OCI-LY1 (cell line): Measurements from ENCODE around the gene FOXN3.

Experiments
- H2AFZ ChIP-seq: fragments of 200-600 bp; sonication (generic), shearing (Covaris generic); 2 replicates; pipeline ENCODE4 v1.6.0; 2014; ENCODE audit warnings: antibody characterized with exemption, mild to moderate bottlenecking, low read length
- H3F3A ChIP-seq: fragments of 200-600 bp; sonication (generic), shearing (Covaris generic); 2 replicates; pipeline ENCODE4 v1.6.0; 2014; ENCODE audit warnings: mild to moderate bottlenecking, antibody characterized with exemption, low read length, moderate library complexity; ENCODE audit not compliant: insufficient read depth
- H3K27ac ChIP-seq: fragments of 200-600 bp; sonication (generic); 2 replicates; pipeline ENCODE4 v1.5.1; 2014; ENCODE audit warnings: low read length, mixed run types, mild to moderate bottlenecking, low read depth; ENCODE audit not compliant: poor library complexity, severe bottlenecking
- H3K27me3 ChIP-seq: fragments of 200-600 bp; sonication (generic); 2 replicates; pipeline ENCODE4 v1.6.0; 2014; ENCODE audit warnings: antibody characterized with exemption, mild to moderate bottlenecking, low read length, moderate library complexity; ENCODE audit not compliant: insufficient read depth
- H3K36me3 ChIP-seq: fragments of 200-600 bp; sonication (generic); 2 replicates; pipeline ENCODE4 v1.6.1; 2014; ENCODE audit warnings: mild to moderate bottlenecking, antibody characterized with exemption, low read length, moderate library complexity, mixed read lengths; ENCODE audit not compliant: insufficient read depth
- H3K4me1 ChIP-seq: fragments of 200-600 bp; sonication (generic); 2 replicates; pipeline ENCODE4 v1.5.1; 2014; ENCODE audit warnings: mild to moderate bottlenecking, low read length, moderate library complexity; ENCODE audit not compliant: insufficient read depth, severe bottlenecking
- H3K4me2 ChIP-seq: fragments of 200-600 bp; sonication (generic), shearing (Covaris generic); 2 replicates; pipeline ENCODE4 v1.6.1; 2014; ENCODE audit warnings: low read length
- H3K4me3 ChIP-seq: fragments of 200-600 bp; sonication (generic); 2 replicates; pipeline ENCODE4 v1.5.1; 2014; ENCODE audit warnings: low read length, low read depth, mild to moderate bottlenecking, mixed read lengths; ENCODE audit not compliant: poor library complexity, severe bottlenecking
- H3K79me2 ChIP-seq: fragments of 200-600 bp; shearing (Covaris generic); 2 replicates; pipeline ENCODE4 v1.6.1; 2016; ENCODE audit warnings: mixed run types, low read length, mixed read lengths; ENCODE audit not compliant: insufficient read depth
- H3K9ac ChIP-seq: fragments of 200-600 bp; sonication (generic), shearing (Covaris generic); 2 replicates; pipeline ENCODE4 v1.6.1; 2014; ENCODE audit warnings: mild to moderate bottlenecking, low read length, mixed read lengths
- H3K9me2 ChIP-seq: fragments of 200-600 bp; sonication (generic), shearing (Covaris generic); 2 replicates; pipeline ENCODE4 v1.6.1; 2014; ENCODE audit warnings: low read depth, mild to moderate bottlenecking, low read length, mixed read lengths
- H3K9me3 ChIP-seq: fragments of 200-600 bp; shearing (Covaris generic); 2 replicates; pipeline ENCODE4 v1.6.1; 2014; ENCODE audit warnings: low read length, mixed read lengths
- H4K20me1 ChIP-seq: fragments of 200-600 bp; sonication (generic), shearing (Covaris generic); 2 replicates; pipeline ENCODE4 v1.6.0; 2016; ENCODE audit warnings: mild to moderate bottlenecking, low read length; ENCODE audit not compliant: insufficient read depth
- CTCF ChIP-seq: fragments of 200-600 bp; sonication (generic), shearing (Covaris generic); IDR thresholded peaks from 2 replicates; pipeline ENCODE4 v1.5.1; 2017; ENCODE audit warnings: mild to moderate bottlenecking, antibody characterized with exemption, low read length, moderate library complexity, mixed read lengths
- EZH2 ChIP-seq: fragments of 200-600 bp; sonication (generic), shearing (Covaris generic); IDR thresholded peaks from 2 replicates; pipeline ENCODE4 v1.8.0; 2017; ENCODE audit warnings: borderline replicate concordance, mixed run types, mild to moderate bottlenecking, antibody characterized with exemption, low read length, moderate library complexity, mixed read lengths

The FOXN3 gene

DNA sequence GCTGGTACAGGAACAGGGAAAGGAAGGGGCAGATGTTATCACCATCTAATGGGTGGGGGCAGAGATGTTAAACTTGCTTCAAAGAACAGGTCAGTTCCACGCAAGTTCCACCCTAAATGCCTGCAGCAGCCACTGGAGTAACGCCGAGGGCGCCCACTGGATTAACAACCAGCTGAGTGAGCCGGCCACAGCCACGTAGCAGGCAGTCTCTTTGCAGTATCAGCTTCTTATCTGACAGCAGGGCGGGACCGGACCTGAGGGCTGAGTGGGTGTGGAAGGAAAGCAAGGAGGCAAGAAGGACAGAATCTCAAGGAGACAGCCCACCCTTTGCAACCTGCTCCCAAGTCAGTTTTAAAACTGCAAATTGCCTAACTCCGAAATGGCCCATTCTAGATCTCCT, 38.4 kb upstream of the FOXN3 start:
- Histone ChIP-seq H4K20me1 (no peaks in the 10 kb centered on the region), H3K9ac (no peak overlapping the region), H3K9me3 (no peaks in the 10 kb centered on the region), H3K79me2 (no peaks in the 10 kb centered on the region), H3K4me3 (no peak overlapping the region), H3K4me1 (no peaks in the 10 kb centered on the region), H3K36me3 (no peaks in the 10 kb centered on the region), H3K27ac (no peak overlapping the region), H3K27me3 (no peaks in the 10 kb centered on the region), H3F3A (no peaks in the 10 kb centered on the region), H3K9me2 (no peaks in the 10 kb centered on the region), H3K4me2 (no peak overlapping the region), H2AFZ (no peak overlapping the region)
- TF ChIP-seq CTCF (no peak), EZH2 (no peak)

DNA sequence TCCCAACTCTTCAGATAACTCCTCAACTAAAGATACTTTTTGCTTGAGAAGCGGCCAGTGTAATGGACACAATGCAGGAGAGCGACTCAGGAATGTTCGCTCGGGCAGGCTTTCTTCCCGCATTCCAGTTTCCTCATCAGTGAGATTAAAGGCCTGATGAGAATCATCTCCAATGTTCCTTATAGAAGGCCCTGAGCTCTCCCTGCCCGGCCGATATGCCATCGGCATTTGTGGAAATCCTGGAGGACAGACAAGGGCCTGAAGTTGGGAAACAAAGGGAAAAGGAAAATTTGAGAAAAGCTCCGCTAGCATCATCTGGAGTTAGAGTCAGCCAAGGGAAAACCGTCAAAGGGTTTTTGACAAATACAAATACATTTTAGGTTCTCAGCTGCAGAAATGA, 38.0 kb upstream of the FOXN3 start:
- Histone ChIP-seq H2AFZ (no peak overlapping the region), H3K9ac (no peak overlapping the region), H3K4me1 (no peaks in the 10 kb centered on the region), H4K20me1 (no peaks in the 10 kb centered on the region), H3K9me2 (no peaks in the 10 kb centered on the region), H3K4me2 (no peak overlapping the region), H3K36me3 (no peaks in the 10 kb centered on the region), H3K27me3 (no peaks in the 10 kb centered on the region), H3K9me3 (no peaks in the 10 kb centered on the region), H3K79me2 (no peaks in the 10 kb centered on the region), H3K4me3 (no peak overlapping the region), H3F3A (no peaks in the 10 kb centered on the region), H3K27ac (no peak overlapping the region)
- TF ChIP-seq CTCF, result no peak
- no peak for TF ChIP-seq EZH2

DNA sequence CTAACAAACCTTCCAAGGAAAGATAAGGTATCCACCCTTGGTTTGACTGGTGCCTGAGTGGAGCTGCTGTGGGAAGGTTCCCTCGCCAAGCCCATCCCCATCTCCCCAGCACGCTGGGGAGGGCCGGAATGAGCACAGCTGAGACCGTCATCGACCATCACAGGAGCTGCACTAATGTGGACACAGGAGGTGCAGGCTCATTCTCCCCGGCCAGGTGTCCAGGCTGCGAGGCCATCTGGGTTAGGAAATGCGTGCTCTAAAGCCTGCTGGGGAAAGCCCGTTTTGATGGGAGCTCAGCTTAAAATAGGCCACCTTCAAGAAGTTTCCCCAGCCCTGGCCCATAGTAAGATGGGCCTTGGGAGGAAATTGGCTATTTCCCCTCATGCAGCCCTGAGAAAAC, 35.2 kb upstream of the FOXN3 start:
- Histone ChIP-seq H3K27ac (no peak overlapping the region), H3K79me2 (no peaks in the 10 kb centered on the region), H3K4me2 (no peak overlapping the region), H2AFZ (no peak overlapping the region), H3K9me2 (no peaks in the 10 kb centered on the region), H3K9me3 (no peaks in the 10 kb centered on the region), H3K27me3 (no peaks in the 10 kb centered on the region), H3K4me3 (no peak overlapping the region), H3K36me3 (no peaks in the 10 kb centered on the region), H3K4me1 (no peaks in the 10 kb centered on the region), H4K20me1 (no peaks in the 10 kb centered on the region), H3F3A (no peaks in the 10 kb centered on the region), H3K9ac (no peak overlapping the region)
- TF ChIP-seq CTCF (no peak), EZH2 (no peak)
